Ovary (tissue), 3 donors: ENCODE data around the gene ZIK1.

Experiments used
- EP300 ChIP-seq: sonication (generic); formaldehyde crosslinking; IDR thresholded peaks from one replicate; pipeline ENCODE4 v1.6.1; 2017; ENCODE audit warnings: antibody characterized with exemption
- TF ChIP-seq, protein P1 (sequence below), 3 donors: fragments of 450-650 bp in 2 of 3; fragments of 200-600 bp in 1 of 3; IDR thresholded peaks; one replicate each; pipeline versions ENCODE4 v1.5.1 to v1.8.0; 2016 to 2022; ENCODE audit warnings: antibody characterized with exemption in 3 of 3, mild to moderate bottlenecking in 1 of 3
- donor health status: DM: no; HTN: no; CAD: no.

DNA sequence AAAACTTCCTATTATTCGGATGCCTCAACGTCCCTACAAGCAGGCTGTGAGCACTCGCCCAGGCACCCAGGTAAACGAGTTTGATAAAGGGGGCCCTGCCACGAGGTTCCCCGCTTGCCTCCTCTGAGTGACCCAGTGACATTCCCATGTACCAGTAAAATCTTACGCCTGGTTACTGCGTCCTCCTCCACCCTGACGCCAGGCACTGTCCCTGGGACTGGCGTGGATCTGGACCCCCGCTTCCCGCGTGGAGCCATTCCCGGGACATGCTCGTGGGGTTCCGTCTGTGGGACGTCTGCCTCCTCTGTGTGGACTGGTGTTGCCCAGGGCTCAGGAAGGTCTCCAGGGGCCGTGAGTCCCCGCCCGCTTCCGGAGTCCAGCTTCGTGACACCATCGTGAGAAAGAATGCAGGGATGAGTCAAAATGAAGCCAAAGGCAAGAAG, 23.9 kb upstream of the ZIK1 start:
- TF ChIP-seq, protein P1, sequence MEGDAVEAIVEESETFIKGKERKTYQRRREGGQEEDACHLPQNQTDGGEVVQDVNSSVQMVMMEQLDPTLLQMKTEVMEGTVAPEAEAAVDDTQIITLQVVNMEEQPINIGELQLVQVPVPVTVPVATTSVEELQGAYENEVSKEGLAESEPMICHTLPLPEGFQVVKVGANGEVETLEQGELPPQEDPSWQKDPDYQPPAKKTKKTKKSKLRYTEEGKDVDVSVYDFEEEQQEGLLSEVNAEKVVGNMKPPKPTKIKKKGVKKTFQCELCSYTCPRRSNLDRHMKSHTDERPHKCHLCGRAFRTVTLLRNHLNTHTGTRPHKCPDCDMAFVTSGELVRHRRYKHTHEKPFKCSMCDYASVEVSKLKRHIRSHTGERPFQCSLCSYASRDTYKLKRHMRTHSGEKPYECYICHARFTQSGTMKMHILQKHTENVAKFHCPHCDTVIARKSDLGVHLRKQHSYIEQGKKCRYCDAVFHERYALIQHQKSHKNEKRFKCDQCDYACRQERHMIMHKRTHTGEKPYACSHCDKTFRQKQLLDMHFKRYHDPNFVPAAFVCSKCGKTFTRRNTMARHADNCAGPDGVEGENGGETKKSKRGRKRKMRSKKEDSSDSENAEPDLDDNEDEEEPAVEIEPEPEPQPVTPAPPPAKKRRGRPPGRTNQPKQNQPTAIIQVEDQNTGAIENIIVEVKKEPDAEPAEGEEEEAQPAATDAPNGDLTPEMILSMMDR (IDR thresholded peaks at IDR 0.05), result no peak
- no peak for TF ChIP-seq EP300
